GM12878 (cell line): ENCODE measurements around the gene GABARAPL2.

Experiments
- ETV6 ChIP-seq, 2 experiments: fragments of 450-650 bp in 1 of 2; IDR thresholded peaks in 1 of 2; conservative IDR thresholded peaks in 1 of 2; 2 replicates each; pipeline ENCODE4 v1.6.1; 2014; ENCODE audit warnings: antibody characterized with exemption in 1 of 2, borderline replicate concordance in 1 of 2, low read depth in 1 of 2, mild to moderate bottlenecking in 1 of 2, moderate library complexity in 1 of 2
- MEF2A ChIP-seq: IDR thresholded peaks from 2 replicates; pipeline ENCODE4 v1.6.1; 2011; ENCODE audit warnings: low read depth, mild to moderate bottlenecking, low read length, moderate library complexity; ENCODE audit not compliant: insufficient read depth
- NR2C2 ChIP-seq: IDR thresholded peaks from 2 replicates; pipeline ENCODE4 v1.6.1; 2011; ENCODE audit warnings: borderline replicate concordance, low read depth; ENCODE audit not compliant: control insufficient read depth, insufficient read length
- TF ChIP-seq, protein P1 (sequence below): IDR thresholded peaks from 2 replicates; pipeline ENCODE4 v1.6.1; 2011; ENCODE audit warnings: borderline replicate concordance, low read depth, mild to moderate bottlenecking, moderate library complexity, mixed read lengths, low read length; ENCODE audit not compliant: insufficient read depth; ENCODE audit errors: extremely low read length
- TF ChIP-seq, protein P2 (sequence below): fragments of 450-650 bp; IDR thresholded peaks from 2 replicates; pipeline ENCODE4 v1.6.1; 2017; ENCODE audit warnings: antibody characterized with exemption, mild to moderate bottlenecking, moderate library complexity
- TF ChIP-seq, protein P3 (sequence below), 3 experiments: IDR thresholded peaks in 2 of 3; conservative IDR thresholded peaks in 1 of 3; 2 replicates each; pipeline ENCODE4 v1.5.1; 2011; ENCODE audit warnings: low read depth in 3 of 3, low read length in 3 of 3, mild to moderate bottlenecking in 3 of 3, control low read depth in 2 of 3, moderate library complexity in 2 of 3, inconsistent platforms in 1 of 3, mixed read lengths in 1 of 3; ENCODE audit not compliant: control insufficient read depth in 2 of 3, insufficient read depth in 1 of 3; ENCODE audit errors: extremely low read depth in 1 of 3
- TF ChIP-seq, protein P4 (sequence below): IDR thresholded peaks from 2 replicates; pipeline ENCODE4 v1.6.1; 2011; ENCODE audit warnings: low read depth, mild to moderate bottlenecking, low read length, moderate library complexity, borderline replicate concordance; ENCODE audit errors: extremely low read depth
- TF ChIP-seq, protein P5 (sequence below): IDR thresholded peaks from 2 replicates; pipeline ENCODE4 v1.6.1; 2012; ENCODE audit warnings: mild to moderate bottlenecking, low read depth, low read length

DNA sequence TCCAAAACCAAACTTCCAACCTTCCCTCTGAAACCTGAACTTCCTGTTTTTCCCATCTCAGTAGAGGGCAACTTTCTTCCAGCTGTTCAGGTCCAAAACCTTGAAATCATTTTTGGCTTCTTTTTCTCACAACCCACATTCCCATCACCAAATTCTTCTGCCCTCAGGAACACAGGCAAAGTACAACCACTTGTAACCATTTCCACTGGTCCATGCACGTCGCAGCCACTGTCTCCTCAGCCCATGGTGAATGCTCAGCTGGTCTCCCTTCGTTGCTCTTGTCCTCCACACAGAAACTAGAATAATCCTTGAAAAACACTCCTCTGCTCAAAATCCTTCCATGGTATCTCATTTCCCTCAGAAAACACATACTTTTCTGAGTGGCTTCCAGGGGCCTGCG lies 60.6 kb downstream of the GABARAPL2 start:
- TF ChIP-seq ETV6 (conservative IDR thresholded peaks at IDR 0.05 in 1 of 2, IDR thresholded peaks at IDR 0.05 in 1 of 2; ENCODE audit: borderline replicate concordance in 1 of 2, low read depth in 1 of 2) (no peak), MEF2A (no peak), NR2C2 (no peak)
- TF ChIP-seq, protein P1, sequence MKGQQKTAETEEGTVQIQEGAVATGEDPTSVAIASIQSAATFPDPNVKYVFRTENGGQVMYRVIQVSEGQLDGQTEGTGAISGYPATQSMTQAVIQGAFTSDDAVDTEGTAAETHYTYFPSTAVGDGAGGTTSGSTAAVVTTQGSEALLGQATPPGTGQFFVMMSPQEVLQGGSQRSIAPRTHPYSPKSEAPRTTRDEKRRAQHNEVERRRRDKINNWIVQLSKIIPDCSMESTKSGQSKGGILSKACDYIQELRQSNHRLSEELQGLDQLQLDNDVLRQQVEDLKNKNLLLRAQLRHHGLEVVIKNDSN: no peak
- TF ChIP-seq, protein P2, sequence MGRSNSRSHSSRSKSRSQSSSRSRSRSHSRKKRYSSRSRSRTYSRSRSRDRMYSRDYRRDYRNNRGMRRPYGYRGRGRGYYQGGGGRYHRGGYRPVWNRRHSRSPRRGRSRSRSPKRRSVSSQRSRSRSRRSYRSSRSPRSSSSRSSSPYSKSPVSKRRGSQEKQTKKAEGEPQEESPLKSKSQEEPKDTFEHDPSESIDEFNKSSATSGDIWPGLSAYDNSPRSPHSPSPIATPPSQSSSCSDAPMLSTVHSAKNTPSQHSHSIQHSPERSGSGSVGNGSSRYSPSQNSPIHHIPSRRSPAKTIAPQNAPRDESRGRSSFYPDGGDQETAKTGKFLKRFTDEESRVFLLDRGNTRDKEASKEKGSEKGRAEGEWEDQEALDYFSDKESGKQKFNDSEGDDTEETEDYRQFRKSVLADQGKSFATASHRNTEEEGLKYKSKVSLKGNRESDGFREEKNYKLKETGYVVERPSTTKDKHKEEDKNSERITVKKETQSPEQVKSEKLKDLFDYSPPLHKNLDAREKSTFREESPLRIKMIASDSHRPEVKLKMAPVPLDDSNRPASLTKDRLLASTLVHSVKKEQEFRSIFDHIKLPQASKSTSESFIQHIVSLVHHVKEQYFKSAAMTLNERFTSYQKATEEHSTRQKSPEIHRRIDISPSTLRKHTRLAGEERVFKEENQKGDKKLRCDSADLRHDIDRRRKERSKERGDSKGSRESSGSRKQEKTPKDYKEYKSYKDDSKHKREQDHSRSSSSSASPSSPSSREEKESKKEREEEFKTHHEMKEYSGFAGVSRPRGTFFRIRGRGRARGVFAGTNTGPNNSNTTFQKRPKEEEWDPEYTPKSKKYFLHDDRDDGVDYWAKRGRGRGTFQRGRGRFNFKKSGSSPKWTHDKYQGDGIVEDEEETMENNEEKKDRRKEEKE: no peak
- TF ChIP-seq, protein P3, sequence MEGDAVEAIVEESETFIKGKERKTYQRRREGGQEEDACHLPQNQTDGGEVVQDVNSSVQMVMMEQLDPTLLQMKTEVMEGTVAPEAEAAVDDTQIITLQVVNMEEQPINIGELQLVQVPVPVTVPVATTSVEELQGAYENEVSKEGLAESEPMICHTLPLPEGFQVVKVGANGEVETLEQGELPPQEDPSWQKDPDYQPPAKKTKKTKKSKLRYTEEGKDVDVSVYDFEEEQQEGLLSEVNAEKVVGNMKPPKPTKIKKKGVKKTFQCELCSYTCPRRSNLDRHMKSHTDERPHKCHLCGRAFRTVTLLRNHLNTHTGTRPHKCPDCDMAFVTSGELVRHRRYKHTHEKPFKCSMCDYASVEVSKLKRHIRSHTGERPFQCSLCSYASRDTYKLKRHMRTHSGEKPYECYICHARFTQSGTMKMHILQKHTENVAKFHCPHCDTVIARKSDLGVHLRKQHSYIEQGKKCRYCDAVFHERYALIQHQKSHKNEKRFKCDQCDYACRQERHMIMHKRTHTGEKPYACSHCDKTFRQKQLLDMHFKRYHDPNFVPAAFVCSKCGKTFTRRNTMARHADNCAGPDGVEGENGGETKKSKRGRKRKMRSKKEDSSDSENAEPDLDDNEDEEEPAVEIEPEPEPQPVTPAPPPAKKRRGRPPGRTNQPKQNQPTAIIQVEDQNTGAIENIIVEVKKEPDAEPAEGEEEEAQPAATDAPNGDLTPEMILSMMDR (IDR thresholded peaks at IDR 0.05 in 2 of 3, conservative IDR thresholded peaks at IDR 0.05 in 1 of 3; ENCODE audit: control insufficient read depth in 2 of 3, extremely low read depth in 1 of 3, insufficient read depth in 1 of 3, low read depth in 3 of 3, low read length in 3 of 3): no peak
- TF ChIP-seq, protein P4, sequence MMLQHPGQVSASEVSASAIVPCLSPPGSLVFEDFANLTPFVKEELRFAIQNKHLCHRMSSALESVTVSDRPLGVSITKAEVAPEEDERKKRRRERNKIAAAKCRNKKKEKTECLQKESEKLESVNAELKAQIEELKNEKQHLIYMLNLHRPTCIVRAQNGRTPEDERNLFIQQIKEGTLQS: no peak
- TF ChIP-seq, protein P5, sequence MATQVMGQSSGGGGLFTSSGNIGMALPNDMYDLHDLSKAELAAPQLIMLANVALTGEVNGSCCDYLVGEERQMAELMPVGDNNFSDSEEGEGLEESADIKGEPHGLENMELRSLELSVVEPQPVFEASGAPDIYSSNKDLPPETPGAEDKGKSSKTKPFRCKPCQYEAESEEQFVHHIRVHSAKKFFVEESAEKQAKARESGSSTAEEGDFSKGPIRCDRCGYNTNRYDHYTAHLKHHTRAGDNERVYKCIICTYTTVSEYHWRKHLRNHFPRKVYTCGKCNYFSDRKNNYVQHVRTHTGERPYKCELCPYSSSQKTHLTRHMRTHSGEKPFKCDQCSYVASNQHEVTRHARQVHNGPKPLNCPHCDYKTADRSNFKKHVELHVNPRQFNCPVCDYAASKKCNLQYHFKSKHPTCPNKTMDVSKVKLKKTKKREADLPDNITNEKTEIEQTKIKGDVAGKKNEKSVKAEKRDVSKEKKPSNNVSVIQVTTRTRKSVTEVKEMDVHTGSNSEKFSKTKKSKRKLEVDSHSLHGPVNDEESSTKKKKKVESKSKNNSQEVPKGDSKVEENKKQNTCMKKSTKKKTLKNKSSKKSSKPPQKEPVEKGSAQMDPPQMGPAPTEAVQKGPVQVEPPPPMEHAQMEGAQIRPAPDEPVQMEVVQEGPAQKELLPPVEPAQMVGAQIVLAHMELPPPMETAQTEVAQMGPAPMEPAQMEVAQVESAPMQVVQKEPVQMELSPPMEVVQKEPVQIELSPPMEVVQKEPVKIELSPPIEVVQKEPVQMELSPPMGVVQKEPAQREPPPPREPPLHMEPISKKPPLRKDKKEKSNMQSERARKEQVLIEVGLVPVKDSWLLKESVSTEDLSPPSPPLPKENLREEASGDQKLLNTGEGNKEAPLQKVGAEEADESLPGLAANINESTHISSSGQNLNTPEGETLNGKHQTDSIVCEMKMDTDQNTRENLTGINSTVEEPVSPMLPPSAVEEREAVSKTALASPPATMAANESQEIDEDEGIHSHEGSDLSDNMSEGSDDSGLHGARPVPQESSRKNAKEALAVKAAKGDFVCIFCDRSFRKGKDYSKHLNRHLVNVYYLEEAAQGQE: no peak
